OCI-LY7 (cell line): Measurements from ENCODE around the gene JDP2. TPM values are rescaled to one million over a fixed set of nuclear protein-coding genes. Genes with fewer than 3 reads are reported as not detected.
A peak's percentile ranks its signal among the peaks of the same experiment; 100 is the strongest.

ENCODE experiments used
- BruUV-seq: library from RNA; stranded (reverse); fragments of 400-500 nt; replicated peaks from 2 replicates; lab custom pipeline; 2021; lab: Mats Ljungman, UMichigan
- CTCF ChIA-PET: fragments of 300-600 bp; sonication (Branson Sonifier 250); formaldehyde crosslinking; loops from one replicate; lab custom pipeline; 2022; ENCODE audit warnings: antibody characterized with exemption; ENCODE audit not compliant: unreplicated experiment; lab: Charles Lee
- POLR2A ChIA-PET: fragments of 300-600 bp; sonication (Branson Sonifier 250); formaldehyde crosslinking; loops from one replicate; lab custom pipeline; 2022; ENCODE audit warnings: antibody characterized with exemption; lab: Charles Lee
- DNase-seq: peaks from one replicate; pipeline ENCODE4 v3.0.0-alpha.2; 2015; ENCODE audit warnings: low spot score
- H2AFZ ChIP-seq: fragments of 200-600 bp; sonication (generic), shearing (Covaris generic); 2 replicates; pipeline ENCODE4 v1.6.1; 2014; ENCODE audit warnings: mild to moderate bottlenecking, antibody characterized with exemption, low read length, moderate library complexity
- H3K27ac ChIP-seq: fragments of 200-600 bp; sonication (generic); 2 replicates; pipeline ENCODE4 v1.5.1; 2014; ENCODE audit warnings: mixed run types, low read depth, mild to moderate bottlenecking, moderate library complexity, low read length, inconsistent platforms; ENCODE audit not compliant: poor library complexity, severe bottlenecking
- H3K36me3 ChIP-seq: fragments of 200-600 bp; sonication (generic); 2 replicates; pipeline ENCODE4 v1.6.1; 2014; ENCODE audit warnings: mild to moderate bottlenecking, antibody characterized with exemption, low read length, moderate library complexity, mixed read lengths; ENCODE audit not compliant: insufficient read depth
- H3K4me1 ChIP-seq: fragments of 200-600 bp; sonication (generic); 2 replicates; pipeline ENCODE4 v1.5.1; 2014; ENCODE audit warnings: mild to moderate bottlenecking, low read length; ENCODE audit not compliant: insufficient read depth, poor library complexity, severe bottlenecking
- H3K4me2 ChIP-seq: fragments of 200-600 bp; sonication (generic); 2 replicates; pipeline ENCODE4 v1.6.1; 2014; ENCODE audit warnings: mild to moderate bottlenecking, low read length
- H3K4me3 ChIP-seq: fragments of 200-600 bp; sonication (generic); 2 replicates; pipeline ENCODE4 v1.5.1; 2014; ENCODE audit warnings: mild to moderate bottlenecking, low read depth, low read length; ENCODE audit not compliant: poor library complexity, severe bottlenecking
- H3K79me2 ChIP-seq: fragments of 200-600 bp; sonication (generic); 2 replicates; pipeline ENCODE4 v1.6.1; 2016; ENCODE audit warnings: low read depth, mild to moderate bottlenecking, low read length, moderate library complexity, mixed read lengths; ENCODE audit not compliant: insufficient read depth
- H3K9me2 ChIP-seq: fragments of 200-600 bp; sonication (generic); 2 replicates; pipeline ENCODE4 v1.6.1; 2016; ENCODE audit warnings: mild to moderate bottlenecking, low read length, mixed read lengths; ENCODE audit not compliant: insufficient read depth
- H3K9me3 ChIP-seq: fragments of 200-600 bp; sonication (generic); 2 replicates; pipeline ENCODE4 v1.6.1; 2014; ENCODE audit warnings: mild to moderate bottlenecking, mixed run types, low read length, mixed read lengths
- H4K20me1 ChIP-seq: fragments of 200-600 bp; sonication (generic); 2 replicates; pipeline ENCODE4 v1.6.1; 2014; ENCODE audit warnings: mild to moderate bottlenecking, antibody characterized with exemption, low read length, moderate library complexity, mixed read lengths; ENCODE audit not compliant: insufficient read depth
- CTCF ChIP-seq: fragments of 200-600 bp; sonication (generic); conservative IDR thresholded peaks from 2 replicates; pipeline ENCODE4 v1.5.1; 2014; ENCODE audit warnings: mild to moderate bottlenecking, antibody characterized with exemption, low read length, moderate library complexity, mixed read lengths
- EZH2phosphoT487 ChIP-seq: fragments of 200-600 bp; sonication (generic); IDR thresholded peaks from 2 replicates; pipeline ENCODE4 v1.6.1; 2018; ENCODE audit warnings: low read depth, borderline replicate concordance, mild to moderate bottlenecking, mixed run types, antibody characterized with exemption, low read length, moderate library complexity, mixed read lengths
- intact Hi-C: fragments of 100-400 bp; cut with micrococcal nuclease; formaldehyde crosslinking; loops from one replicate; pipeline ENCODE4 v1.10.0; 2022; ENCODE audit not compliant: unreplicated experiment
- total RNA-seq, 2 experiments: library from RNA; depleted of rRNA in 1 of 2; stranded (reverse); fragments of >200 nt in 1 of 2; shearing (Covaris generic) in 1 of 2; gene quantifications; 2 replicates each; pipeline ENCODE4 v1.2.3, GENCODE V29; 2014 to 2022

JDP2 gene
- total RNA-seq, 2 experiments from 2014 or later: 45.7 to 62.7 TPM

- no peak overlapping the region for H3K4me3 ChIP-seq
- no peaks in the 10 kb centered on the region for H3K36me3 ChIP-seq
- H4K20me1 ChIP-seq: no peaks in the 10 kb centered on the region
- DNase-seq: no peak
- TF ChIP-seq EZH2phosphoT487 (no peak), CTCF (no peak)
- intact Hi-C loops: no loop called here
- H3K9me3 ChIP-seq: no peaks in the 10 kb centered on the region
- BruUV-seq: no TSS peak
- H3K27ac ChIP-seq: no peak overlapping the region
- H3K79me2 ChIP-seq: no peaks in the 10 kb centered on the region
- no peaks in the 10 kb centered on the region for H3K9me2 ChIP-seq
- H3K4me1 ChIP-seq: peaks cover 14% of the 10 kb centered on the region
- H3K4me2 ChIP-seq: peak overlapping the region; percentile 41
- peak overlapping the region; percentile 43; the same call in 1 of the 2 replicates for H2AFZ ChIP-seq
- ChIA-PET CTCF (no interaction called here), POLR2A (interaction anchor here (0.6 kb wide), 1 partner anchor 648 kb away, joined by 3 read pairs; no protein-coding TSS in a partner anchor)
These were observed 65.8 kb downstream of the JDP2 start for GRCh38 chr14:75493592-75494087.

GRCh38 chr14:75494896-75495295 lies 67.1 kb downstream of the JDP2 start:
- Histone ChIP-seq H3K4me1 (peaks cover 12% of the 10 kb centered on the region), H3K4me3 (no peak overlapping the region), H3K9me3 (no peaks in the 10 kb centered on the region), H4K20me1 (no peaks in the 10 kb centered on the region), H3K36me3 (no peaks in the 10 kb centered on the region), H3K4me2 (no peak overlapping the region), H3K79me2 (no peaks in the 10 kb centered on the region), H3K9me2 (no peaks in the 10 kb centered on the region), H3K27ac (no peak overlapping the region), H2AFZ (no peak overlapping the region)
- no peak for DNase-seq
- ChIA-PET CTCF (interaction anchor here (0.5 kb wide), 1 partner anchor 1190 kb away, joined by 3 read pairs; no protein-coding TSS in a partner anchor), POLR2A (interaction anchor here (0.6 to 1.4 kb wide), 9 partner anchors 32 to 552 kb away, joined by 3 to 5 read pairs (median 3); no protein-coding TSS in a partner anchor)
- intact Hi-C loops: no loop called here
- BruUV-seq: no TSS peak
- TF ChIP-seq EZH2phosphoT487 (no peak), CTCF (no peak)

GRCh38 chr14:75495399-75495798 lies 67.6 kb downstream of the JDP2 start:
- TF ChIP-seq CTCF (no peak), EZH2phosphoT487 (no peak)
- BruUV-seq: no TSS peak
- ChIA-PET CTCF (interaction anchor here (0.5 kb wide), 1 partner anchor 1190 kb away, joined by 3 read pairs; no protein-coding TSS in a partner anchor), POLR2A (interaction anchor here (0.6 to 1.4 kb wide), 8 partner anchors 11 to 187 kb away, joined by 3 to 4 read pairs (median 3); no protein-coding TSS in a partner anchor)
- Histone ChIP-seq H3K36me3 (no peaks in the 10 kb centered on the region), H3K9me2 (no peaks in the 10 kb centered on the region), H3K9me3 (no peaks in the 10 kb centered on the region), H4K20me1 (no peaks in the 10 kb centered on the region), H3K4me3 (no peak overlapping the region), H3K4me2 (no peak overlapping the region), H3K4me1 (peaks cover 12% of the 10 kb centered on the region), H3K27ac (no peak overlapping the region), H2AFZ (no peak overlapping the region), H3K79me2 (no peaks in the 10 kb centered on the region)
- intact Hi-C loops: no loop called here
- no peak for DNase-seq
